SW480 (cell line): Measurements from ENCODE around the gene KCNQ1.

Experiments
- DNase-seq: peaks from one replicate; pipeline ENCODE4 v3.0.0-alpha.2; 2016; ENCODE audit warnings: low spot score

KCNQ1 gene

DNA sequence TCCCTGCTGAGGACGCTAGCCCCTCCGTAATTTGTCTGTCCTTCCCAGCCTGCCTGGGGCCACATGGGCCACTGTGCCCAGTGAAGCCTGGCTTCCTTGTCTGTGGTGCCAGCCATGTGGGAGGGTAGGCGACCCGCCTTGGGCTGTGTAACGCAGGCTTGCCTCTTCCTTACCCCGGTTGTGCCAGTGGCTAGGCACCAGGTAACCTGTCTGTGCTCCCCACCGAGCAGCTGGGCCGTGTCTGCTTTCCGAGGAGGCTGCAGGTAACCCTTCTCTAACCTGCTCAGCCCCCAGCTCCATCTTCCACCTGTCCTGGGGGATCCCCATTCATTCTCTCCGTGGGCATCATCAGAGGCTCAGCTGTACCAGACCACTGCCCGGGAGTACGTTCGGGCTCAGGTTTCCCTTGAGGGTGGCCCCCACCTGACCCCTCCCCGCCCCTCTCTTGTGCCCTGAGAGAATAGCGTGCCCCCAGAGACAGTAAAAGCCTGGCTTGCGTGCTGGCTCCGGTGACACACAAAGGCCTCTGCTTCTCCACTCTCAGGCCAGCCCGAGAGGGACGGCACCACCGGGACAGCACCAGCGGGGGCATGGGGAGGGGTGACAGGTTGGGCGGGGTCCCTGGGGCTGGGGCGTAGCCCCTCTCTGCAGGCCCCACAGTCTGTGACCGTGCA lies 361.7 kb downstream of the KCNQ1 start:
- no peak for DNase-seq

DNA sequence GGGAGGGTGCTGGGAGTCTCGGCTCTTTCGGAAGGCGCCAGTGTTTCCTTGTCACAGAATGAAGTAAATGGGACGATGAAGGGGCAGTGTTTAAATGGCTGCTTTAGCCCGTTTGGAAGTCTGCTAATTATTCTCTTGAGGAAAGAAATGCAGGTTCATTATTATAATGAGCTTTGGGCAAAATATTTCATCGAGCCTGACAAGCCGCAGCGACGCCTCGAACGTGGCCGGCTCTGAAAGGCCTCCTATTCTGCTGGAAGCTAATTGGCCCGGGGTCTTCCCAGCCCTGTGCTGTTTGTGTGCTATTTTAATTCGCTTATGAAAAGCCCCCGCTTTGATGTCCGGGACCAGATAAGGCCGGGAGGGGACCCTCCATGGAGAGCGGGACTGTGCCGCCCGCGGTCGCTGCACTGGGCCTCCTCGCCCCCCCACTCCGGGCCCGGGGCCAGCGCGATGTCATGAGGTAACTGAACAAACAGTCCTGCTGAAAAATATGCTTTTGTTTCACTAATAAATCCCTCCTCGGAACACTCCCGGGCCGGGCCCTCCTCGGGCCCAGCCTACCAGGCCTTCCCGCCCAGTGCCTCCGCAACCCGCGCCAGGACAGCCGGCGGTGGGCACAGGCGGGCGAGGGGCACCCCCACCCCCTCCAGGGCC lies 362.3 kb downstream of the KCNQ1 start:
- DNase-seq, result no peak

DNA sequence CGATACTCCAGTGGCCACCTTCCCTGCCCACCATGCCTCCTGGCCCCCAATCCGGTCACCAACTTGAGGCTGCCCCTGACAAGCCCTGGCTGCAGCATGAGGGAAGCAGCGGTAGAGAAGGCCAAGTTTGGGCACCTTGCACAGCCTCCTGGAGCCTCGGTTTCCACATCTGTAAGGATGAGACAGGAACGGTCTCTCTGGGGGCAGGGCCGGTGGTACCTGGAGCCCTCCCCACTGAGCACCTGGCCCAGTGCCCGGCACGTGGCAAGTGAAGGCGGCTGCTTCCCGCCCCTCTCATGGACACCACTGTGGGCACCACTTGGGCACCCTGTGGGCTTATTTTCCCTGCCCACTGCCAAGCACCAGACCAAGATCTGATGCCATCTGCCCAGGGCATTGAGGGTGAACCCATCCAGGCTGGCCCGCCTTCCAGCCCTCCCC lies 363.0 kb downstream of the KCNQ1 start:
- no peak for DNase-seq

DNA sequence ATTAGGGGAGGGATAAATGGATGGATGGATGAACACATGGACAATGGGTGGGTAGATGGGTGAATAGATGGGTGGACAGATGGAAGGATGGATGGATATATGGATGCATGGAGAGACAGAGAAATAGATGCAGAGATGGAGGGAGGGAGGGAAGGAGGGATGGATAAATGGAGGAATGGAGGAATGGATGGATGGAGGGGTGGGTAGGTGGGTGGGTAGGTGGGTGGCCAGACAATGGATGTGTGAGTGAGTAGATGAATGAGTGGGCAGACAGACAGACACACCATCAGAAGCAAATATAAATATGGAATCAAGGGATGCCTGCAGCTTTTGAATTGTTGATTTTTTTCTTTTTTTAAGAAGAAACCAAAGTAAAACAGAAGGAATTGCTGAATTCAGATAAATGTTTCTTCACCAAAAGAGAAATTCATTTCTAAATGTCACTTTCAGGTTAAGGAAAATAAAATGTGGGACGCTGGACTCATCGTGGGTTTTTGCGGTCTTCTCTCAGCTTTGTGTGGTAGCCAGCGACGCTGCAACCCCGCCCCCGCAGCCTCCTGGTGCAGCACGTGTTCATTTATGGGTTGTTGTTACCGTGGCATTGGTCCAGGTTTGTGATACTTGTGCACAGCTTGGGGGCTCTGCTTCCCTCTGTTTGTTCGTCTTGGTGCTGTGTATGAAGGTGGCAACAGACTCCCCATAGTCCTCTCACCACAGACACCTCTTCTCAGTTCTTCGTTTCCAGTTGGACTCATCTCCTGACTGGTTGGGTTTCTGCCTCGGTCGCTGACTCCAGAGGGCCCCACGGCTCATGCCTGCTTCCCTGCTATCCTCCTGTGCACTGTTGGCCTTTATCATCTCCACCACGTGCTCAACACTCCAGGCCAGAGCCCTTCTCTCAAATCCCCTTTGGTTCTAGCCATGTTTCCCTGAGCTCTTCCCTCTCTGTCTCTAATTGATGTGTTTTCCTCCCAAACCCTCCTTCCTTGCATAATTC lies 364.3 kb downstream of the KCNQ1 start:
- no peak for DNase-seq

DNA sequence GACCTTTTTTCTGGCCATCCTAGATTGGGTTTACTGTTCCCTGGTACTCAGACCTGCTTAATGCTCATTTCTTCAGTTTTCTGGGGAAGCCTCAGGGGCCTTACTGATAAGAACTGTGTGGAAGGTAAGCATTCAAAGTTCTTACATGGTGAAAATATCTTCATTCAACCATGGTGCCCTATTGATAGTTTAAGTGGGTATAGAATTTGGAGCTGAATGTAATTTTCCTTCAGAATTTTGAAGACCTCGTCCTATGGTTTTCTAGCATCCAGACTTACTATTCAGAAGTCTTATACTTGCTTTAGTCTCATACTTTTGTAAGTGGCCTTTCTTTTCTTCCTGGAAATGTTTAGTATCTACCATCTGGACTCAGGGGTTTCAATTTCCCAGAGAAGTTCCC lies 365.0 kb downstream of the KCNQ1 start:
- no peak for DNase-seq

DNA sequence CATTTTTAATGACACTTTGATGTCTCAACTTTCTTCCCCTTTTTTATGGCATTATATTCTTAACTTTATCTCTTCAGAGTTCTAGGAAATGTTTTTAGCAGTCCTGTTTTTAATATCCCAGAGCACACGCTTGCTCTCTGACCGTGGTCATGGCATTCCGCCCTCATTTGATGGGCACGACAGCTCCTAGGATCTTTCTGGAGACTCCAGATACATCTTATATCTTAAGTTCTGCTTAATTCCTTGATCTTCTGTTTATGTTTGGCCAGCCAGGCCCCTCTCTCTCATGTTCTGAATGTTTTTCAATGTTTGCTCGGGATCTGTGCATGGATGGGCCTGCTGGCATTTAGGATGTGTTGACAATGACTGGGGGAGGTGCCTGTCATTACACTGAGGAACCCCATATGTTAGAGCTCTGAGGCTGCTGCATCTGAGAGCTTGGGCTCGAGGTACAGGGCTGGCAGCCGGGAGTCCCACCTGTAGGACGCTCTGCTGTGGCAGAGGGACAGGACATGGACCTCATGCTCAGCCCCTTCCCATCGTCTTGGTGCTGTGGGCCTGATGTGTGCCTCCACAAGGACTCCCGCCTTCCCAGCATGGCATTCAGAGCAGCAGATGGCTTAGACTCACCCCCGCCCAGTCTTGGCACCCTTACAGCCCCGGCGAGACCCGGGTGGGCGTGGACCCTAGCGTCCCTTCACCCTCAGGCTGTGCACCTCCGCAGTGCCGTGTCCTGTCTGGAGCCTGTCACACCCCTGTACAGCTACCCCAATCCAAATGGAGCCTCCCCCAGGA lies 365.8 kb downstream of the KCNQ1 start:
- no peak for DNase-seq

DNA sequence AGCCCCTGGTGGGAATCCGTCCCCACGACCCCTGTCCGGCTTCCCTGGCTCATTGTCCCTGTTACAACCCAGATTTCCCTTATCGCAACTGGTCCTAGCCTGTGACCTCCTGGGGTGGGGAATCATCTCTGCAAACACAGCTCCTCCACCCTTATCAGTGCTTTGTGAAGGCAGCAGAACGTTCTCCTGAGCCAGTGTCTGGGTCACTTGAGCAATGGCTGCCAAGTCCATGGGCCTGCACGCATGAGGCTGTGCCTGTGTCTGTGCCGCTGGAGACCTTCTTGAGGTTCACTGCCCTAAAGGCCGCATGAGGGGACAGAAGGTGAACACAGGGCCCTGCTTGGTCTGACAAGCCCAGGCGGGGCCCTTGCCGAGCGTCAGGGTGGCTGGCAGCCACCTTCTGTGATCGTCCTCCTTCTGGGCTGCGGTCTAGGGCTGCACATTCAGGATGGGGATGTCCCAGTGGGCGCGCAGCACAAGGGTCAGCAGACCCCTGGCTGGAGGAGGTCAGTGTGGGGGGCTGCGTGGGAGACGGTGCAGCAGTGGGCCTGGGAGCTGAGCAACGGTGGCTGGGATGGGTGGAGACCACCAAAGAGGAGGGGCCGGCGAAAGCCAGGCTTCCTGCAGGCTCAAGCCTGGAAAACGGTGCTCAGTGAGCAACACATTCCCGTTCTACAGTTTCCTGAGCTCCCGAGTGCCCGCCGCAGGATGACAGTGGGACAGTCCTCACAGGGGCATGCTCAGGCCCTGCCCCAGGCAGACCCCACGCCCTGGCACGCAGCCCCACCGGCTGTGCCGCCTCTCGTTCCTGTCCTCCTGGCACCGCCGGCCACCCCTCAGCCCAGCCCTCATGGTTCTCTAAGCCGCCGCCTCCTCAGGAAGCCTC lies 366.6 kb downstream of the KCNQ1 start:
- DNase-seq, result no peak

DNA sequence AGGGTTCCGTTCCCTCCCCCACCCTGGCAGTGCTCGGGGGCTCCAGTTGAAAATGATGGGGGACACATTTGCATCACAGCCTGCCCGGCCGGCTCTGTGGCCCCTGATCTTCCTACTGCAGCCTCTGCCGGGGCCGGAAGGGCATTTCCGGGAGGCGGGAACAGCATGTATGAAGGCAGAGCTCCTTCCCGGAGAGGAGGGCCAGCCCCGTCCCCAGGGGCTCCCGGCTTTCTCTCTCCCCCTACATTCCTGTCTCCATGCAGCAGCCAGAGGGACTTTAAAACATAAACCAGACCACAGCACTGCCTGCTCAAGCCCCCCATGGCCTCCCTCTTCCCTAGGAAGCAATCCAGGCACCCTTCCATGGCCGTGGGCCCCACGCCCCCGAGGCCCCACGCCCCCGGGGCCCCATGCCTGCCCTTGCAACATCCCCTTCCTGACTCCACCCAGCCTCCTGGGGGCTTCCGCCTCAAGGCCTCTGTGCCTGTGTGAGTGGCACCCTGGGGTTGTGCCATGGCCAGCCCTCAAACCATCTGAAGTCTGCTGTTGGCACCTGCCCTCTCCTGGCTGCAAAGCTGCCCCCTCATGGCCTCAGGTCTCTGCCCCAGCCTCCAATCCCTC lies 367.7 kb downstream of the KCNQ1 start:
- no peak for DNase-seq

DNA sequence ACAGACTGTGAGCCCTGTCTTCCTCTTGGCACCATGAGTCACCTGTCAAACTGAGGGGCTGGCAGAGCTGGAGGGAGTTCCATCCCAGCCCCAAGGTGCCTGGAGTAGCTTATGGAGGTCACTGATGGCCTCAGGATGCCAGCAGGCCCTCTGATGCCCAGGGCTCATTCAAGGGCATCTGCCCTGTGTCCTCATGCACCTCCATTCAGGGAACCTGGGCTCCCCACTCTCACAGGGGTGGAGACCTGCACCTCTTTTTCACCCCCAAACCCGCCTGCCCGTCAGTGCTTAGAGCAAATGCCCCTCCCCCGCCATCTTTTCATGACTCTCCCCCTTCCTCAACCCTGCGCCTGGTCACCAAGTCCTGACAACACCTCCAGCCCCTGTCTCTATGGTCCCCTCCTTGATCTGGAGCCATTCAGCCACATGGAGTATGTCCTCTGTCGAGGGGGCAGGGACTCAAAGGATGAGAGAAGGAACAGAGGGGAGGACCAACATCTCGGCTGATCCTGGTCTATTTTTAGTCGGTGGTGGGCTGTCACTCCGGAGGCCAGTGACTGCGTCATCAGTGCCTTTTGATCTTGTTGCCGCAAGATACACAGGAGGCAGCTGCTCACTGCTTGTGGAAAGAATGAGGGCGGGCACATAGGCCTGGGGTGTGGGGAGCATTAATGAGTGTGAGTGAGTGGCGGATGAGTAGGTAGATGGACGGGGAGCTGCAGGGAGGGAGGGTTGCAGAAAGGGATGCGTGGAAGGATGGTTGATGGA lies 368.5 kb downstream of the KCNQ1 start:
- DNase-seq, result peak; percentile 92

DNA sequence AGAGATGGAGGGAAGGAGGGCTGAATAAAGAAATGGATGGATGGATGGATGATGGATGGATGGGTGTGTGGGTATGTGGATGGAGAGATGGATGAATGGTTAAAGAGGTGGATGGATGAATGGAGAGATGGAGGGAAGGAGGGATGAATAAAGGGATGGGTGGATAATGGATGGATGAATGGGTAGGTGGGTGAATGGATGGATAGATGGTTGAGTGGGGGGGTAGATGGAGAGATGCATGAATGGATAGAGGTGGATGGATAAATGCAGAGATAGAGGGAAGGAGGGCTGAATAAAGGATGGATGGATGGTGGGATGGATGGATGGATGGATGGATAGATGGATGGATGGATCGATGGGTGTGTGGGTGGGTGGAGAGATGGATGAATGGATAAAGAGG lies 369.2 kb downstream of the KCNQ1 start:
- no peak for DNase-seq

DNA sequence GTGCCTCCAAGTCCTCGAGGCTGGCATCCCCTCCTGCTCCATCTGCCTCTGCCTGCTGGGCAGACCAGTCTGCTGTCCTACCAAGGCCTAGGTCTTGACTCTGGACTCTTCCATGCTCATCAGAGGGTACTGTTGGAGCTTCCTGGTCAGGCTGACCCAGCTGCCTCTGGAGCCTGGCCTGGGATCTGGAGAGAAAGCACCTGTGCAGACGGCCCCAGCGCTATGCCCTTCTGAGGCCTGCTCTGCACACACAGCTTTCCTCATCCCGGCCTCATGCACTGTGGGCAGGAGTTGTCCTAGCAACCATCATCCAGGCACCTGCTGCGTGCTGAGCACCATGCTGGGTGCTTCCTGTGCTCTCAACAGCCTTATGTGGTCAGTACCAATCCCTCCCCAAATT lies 369.9 kb downstream of the KCNQ1 start:
- DNase-seq, result no peak

DNA sequence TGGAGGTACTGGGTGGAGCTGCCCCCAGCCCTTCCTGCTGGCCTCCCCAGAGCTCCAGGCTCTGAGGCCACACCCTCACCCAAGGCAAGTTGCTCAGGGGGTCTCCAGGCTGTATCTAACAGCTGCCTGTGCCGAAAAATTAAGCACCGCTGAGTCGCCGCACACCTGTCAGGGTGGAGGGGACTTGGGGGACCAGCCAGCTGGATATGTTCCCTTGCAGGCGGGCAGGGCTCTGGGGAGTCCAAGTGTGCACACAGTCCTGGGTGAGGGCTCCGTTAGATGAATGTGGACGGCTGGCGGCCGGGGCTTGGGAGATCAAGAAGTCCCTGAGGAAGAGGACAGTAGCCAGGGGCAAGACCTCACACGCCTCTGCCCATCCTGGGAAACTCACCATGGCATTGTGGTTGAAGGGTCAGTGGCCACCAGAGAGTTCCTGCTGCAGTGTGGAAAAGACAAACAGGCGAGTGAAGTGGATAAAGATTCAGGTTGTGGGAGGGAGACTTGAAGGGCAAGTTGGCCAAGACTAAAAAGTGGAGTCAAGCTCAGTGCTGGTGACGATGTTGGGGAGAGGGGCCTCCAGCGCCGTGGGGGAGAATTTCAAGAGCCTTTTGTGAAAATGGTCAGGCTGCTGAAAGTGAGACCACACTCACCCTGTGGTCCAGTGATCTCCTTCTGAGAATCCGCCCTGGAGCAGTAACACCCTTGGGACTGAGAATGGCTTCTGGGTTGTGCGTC lies 371.1 kb downstream of the KCNQ1 start:
- no peak for DNase-seq

DNA sequence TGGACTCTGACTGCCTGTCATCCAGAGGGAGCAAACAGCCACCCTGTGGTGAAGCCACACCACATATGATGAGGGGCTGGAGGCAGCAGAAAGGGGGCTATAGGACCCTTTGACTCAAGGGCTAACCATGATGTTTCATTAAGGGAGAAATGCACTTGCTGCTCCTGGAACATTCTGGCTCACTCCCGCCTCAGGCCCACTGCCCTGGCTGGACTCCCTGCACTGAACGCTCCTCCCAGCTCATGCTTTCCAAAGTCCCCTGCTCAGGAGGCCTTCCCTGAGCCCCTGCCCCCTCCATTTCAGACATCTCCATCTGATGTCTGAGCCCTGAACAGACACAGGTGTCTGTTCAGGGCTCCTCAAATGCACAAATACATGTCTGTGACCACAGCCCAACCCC lies 371.7 kb downstream of the KCNQ1 start:
- DNase-seq, result no peak

DNA sequence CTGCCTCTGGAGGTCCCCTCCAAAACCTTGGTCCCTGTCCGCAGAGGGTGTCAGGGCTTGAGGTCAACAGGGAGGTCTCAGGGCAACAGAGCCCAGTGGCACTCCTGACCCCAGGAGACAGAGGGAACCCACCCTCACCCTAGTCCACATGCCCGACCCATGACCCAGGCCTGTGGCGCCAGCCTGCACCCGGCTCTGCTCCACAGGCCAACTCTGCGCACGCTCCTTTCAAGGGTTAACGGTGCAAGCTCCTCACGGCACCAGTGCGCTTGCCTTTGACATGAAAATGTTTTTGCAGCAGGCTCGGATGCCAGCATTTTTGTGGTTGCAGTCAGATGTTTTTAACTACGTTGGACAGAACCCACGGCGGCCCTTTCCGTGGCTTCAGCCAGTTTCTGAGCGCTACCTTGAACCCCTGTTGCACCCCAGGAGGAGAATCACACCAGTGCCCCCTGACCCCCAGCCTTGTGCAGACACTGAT lies 372.2 kb downstream of the KCNQ1 start:
- DNase-seq, result peak; percentile 20

DNA sequence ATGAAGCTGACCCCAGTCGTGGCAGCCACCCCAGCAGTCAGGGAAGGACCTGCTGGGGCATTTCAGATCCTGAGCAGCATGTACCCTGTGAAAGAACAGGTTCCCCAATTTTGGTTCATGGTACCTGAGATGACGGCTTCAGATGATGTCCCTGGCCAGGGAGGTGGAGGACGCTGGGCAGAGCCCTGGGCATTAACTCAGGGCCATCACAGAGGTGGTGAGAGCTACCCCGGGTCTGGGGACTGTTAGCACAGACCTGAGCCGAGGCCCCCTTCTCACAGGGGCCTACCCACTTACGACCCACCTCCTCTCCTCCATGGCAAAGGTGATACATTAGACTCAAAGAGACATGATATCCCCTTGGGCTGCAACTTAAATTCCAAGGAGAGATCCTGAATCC lies 372.6 kb downstream of the KCNQ1 start:
- no peak for DNase-seq

DNA sequence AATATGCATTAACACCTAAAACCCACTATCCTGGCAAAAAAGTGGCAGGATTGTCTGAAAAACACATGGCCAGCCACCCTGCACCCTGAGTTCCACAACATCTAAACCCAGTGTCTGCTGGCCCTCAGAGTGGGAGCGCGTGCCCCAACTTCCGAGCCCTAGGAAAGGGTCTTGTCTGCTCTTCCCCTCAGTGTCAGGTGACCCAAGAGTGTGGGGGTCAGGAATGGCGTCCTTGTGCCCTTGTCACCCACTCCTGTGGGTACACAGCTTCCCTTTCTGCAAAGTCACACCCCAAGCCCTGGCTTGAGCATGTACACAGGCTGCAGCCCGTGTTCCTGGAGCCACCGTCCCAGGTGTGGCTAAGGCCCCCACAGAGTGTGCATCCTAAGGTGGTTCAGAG lies 373.2 kb downstream of the KCNQ1 start:
- DNase-seq, result no peak

DNA sequence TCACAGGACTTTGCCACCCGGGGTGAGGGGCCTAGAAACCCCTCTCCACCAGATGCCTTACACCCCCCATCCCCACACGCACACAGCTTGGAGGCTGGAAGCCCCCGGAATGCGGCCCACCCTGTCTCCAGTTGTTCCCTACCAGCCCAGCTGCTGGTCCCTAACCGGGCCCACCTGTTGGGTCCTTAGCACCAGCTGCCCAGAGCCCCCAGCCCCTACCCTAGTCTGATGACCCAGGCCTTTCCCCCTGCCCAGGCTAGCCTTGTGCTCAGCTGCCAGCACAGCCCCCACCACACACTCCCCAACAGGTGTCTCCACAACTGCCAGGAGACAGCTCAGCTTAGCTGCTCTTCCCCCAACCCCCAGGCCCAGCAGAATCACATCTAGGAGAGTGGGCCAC lies 373.7 kb downstream of the KCNQ1 start:
- no peak for DNase-seq

DNA sequence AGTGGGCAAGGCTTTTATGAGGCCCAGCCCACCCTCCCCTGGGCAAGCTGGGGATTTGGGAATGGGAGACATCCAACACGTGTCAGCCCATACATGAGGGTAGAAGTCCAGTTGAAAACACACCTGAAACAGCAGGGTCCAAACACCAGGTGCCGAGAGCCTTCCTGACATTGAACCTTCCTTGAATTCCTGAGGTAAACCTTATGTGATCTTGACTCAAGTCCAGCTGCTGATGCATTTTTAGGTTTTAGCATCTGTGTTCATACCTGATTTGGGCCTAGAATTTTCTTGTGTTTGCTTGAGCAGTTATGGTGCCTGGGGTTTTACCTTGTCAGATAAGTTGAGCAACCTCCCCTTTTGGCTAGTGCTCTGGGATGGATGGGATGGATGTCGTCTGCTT lies 374.5 kb downstream of the KCNQ1 start:
- DNase-seq, result no peak

DNA sequence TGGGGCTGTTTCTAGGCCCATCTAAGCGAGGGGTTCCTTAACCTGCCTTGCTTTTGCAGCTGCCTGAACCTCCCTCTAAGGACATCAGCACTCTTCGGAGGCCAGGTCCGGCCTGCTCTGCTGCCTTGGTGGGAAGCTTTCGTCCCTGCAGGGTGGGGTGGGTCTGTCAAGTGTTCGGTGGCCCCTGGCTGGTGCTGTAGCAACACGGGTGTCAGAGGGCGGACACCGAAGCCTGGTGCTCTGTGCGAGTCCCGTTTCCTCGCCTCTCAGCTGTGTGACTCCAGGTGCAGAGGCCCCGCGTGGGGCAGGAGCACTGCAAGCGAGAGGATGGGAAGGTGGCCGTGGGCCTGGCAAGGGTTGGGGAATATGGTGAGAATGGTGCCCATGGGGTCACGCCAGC lies 376.2 kb downstream of the KCNQ1 start:
- DNase-seq, result no peak
